ENCODE data around the gene DYNC2H1. TPM values are rescaled to one million over a fixed set of nuclear protein-coding genes. Genes with fewer than 3 reads are reported as not detected.

The DYNC2H1 gene
- total RNA-seq, 2 experiments from 2014 or later, result 2.8 to 3.2 TPM

GRCh38 chr11:103398829-103399228, 289.6 kb downstream of the DYNC2H1 start:
- Mint-ChIP-seq H3K4me1 (ENCODE audit: low read depth) (no peaks in the 10 kb centered on the region), H3K36me3 (ENCODE audit: low read depth) (peaks cover 12% of the 10 kb centered on the region), H3K27ac (no peak overlapping the region), H3K4me3 (no peak overlapping the region), H3K27me3 (no peaks in the 10 kb centered on the region), H3K9me3 (peaks cover 5% of the 10 kb centered on the region)
- Histone ChIP-seq H3K9me3 (ENCODE audit: control insufficient read depth in 1 of 2, insufficient read depth in 1 of 2, low read length in 2 of 2) (no peaks in the 10 kb centered on the region), H3K36me3 (ENCODE audit: insufficient read depth, low read length) (no peaks in the 10 kb centered on the region), H3K4me3 (ENCODE audit: low read length) (no peak overlapping the region), H3K27ac (ENCODE audit: low read depth in 1 of 2, low read length in 2 of 2) (no peak overlapping the region), H3K4me1 (ENCODE audit: insufficient read depth, low read length) (no peaks in the 10 kb centered on the region), H3K27me3 (ENCODE audit: control insufficient read depth in 1 of 2, insufficient read depth in 2 of 2, low read length in 2 of 2) (no peaks in the 10 kb centered on the region)
- intact Hi-C loops (cut with DNase I, micrococcal nuclease), result no loop called here
- ATAC-seq (ENCODE audit: poor library complexity) (no peak), DNase-seq (no peak)
- POLR2A ChIA-PET, result no interaction called here
- CTCF ChIA-PET, result no interaction called here
- TF ChIP-seq, protein P1, sequence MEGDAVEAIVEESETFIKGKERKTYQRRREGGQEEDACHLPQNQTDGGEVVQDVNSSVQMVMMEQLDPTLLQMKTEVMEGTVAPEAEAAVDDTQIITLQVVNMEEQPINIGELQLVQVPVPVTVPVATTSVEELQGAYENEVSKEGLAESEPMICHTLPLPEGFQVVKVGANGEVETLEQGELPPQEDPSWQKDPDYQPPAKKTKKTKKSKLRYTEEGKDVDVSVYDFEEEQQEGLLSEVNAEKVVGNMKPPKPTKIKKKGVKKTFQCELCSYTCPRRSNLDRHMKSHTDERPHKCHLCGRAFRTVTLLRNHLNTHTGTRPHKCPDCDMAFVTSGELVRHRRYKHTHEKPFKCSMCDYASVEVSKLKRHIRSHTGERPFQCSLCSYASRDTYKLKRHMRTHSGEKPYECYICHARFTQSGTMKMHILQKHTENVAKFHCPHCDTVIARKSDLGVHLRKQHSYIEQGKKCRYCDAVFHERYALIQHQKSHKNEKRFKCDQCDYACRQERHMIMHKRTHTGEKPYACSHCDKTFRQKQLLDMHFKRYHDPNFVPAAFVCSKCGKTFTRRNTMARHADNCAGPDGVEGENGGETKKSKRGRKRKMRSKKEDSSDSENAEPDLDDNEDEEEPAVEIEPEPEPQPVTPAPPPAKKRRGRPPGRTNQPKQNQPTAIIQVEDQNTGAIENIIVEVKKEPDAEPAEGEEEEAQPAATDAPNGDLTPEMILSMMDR (IDR thresholded peaks at IDR 0.05), result no peak

- DNase-seq, result no peak
- POLR2A ChIA-PET, result no interaction called here
- Histone ChIP-seq H3K27ac (ENCODE audit: low read depth in 1 of 2, low read length in 2 of 2) (no peak overlapping the region), H3K9me3 (ENCODE audit: control insufficient read depth in 1 of 2, insufficient read depth in 1 of 2, low read length in 2 of 2) (no peaks in the 10 kb centered on the region), H3K27me3 (ENCODE audit: control insufficient read depth in 1 of 2, insufficient read depth in 2 of 2, low read length in 2 of 2) (no peaks in the 10 kb centered on the region), H3K4me1 (ENCODE audit: insufficient read depth, low read length) (no peaks in the 10 kb centered on the region), H3K4me3 (ENCODE audit: low read length) (no peak overlapping the region), H3K36me3 (ENCODE audit: insufficient read depth, low read length) (no peaks in the 10 kb centered on the region)
- no peaks in the 10 kb centered on the region for H3K4me1 Mint-ChIP-seq (ENCODE audit: low read depth)
- no peaks in the 10 kb centered on the region for H3K36me3 Mint-ChIP-seq (ENCODE audit: low read depth)
- no peak overlapping the region for H3K4me3 Mint-ChIP-seq
- peaks cover 2% of the 10 kb centered on the region for H3K9me3 Mint-ChIP-seq
- ATAC-seq (ENCODE audit: poor library complexity), result no peak
- intact Hi-C loops (cut with DNase I, micrococcal nuclease), result no loop called here
- TF ChIP-seq, protein P1 (IDR thresholded peaks at IDR 0.05), result no peak
- H3K27ac Mint-ChIP-seq, result no peak overlapping the region
- CTCF ChIA-PET, result no interaction called here
- H3K27me3 Mint-ChIP-seq, result no peaks in the 10 kb centered on the region
Measured at GRCh38 chr11:103406357-103406756, 297.1 kb downstream of the DYNC2H1 start.

DNA sequence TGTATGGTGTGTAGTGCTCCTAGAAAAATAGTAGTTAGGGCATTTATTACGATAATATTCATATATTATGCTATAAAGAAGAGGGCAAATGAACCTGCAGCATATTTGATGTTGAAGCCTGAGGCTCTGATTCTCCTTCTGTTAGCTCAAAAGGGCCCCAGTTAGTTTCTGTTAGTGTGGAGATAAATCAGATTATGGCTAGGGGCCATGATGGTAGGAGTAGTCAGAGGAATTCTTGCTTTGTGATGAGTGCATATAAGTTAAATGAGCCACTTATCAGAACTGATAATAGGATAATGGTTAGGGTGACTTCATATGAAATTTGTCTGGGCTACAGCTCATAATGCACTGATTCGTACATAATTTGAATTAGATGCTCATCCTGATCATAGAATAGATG, 298.4 kb downstream of the DYNC2H1 start:
- H3K9me3 ChIP-seq (ENCODE audit: control insufficient read depth in 1 of 2, insufficient read depth in 1 of 2, low read length in 2 of 2), result no peaks in the 10 kb centered on the region
- no peaks in the 10 kb centered on the region for H3K27me3 Mint-ChIP-seq
- ATAC-seq (ENCODE audit: poor library complexity) (no peak), DNase-seq (no peak)
- H3K36me3 ChIP-seq (ENCODE audit: insufficient read depth, low read length), result no peaks in the 10 kb centered on the region
- ChIA-PET CTCF (no interaction called here), POLR2A (no interaction called here)
- H3K4me3 ChIP-seq (ENCODE audit: low read length), result no peak overlapping the region
- H3K36me3 Mint-ChIP-seq (ENCODE audit: low read depth), result no peaks in the 10 kb centered on the region
- H3K27ac ChIP-seq (ENCODE audit: low read depth in 1 of 2, low read length in 2 of 2), result no peak overlapping the region
- no peaks in the 10 kb centered on the region for H3K4me1 ChIP-seq (ENCODE audit: insufficient read depth, low read length)
- H3K4me3 Mint-ChIP-seq, result no peak overlapping the region
- H3K27ac Mint-ChIP-seq, result no peak overlapping the region
- TF ChIP-seq, protein P1 (IDR thresholded peaks at IDR 0.05), result no peak
- no peaks in the 10 kb centered on the region for H3K4me1 Mint-ChIP-seq (ENCODE audit: low read depth)
- intact Hi-C loops (cut with DNase I, micrococcal nuclease), result no loop called here
- no peaks in the 10 kb centered on the region for H3K9me3 Mint-ChIP-seq
- no peaks in the 10 kb centered on the region for H3K27me3 ChIP-seq (ENCODE audit: control insufficient read depth in 1 of 2, insufficient read depth in 2 of 2, low read length in 2 of 2)

Measured in CD4-positive, alpha-beta T cell (primary cell).